GM19351 (cell line): ENCODE data around the gene PBRM1.

Source experiments
- ATAC-seq: cut with Tn5 transposase; IDR thresholded peaks from one replicate; pipeline ENCODE4 v1.9.1; 2021; ENCODE audit warnings: mild to moderate bottlenecking, moderate library complexity; ENCODE audit not compliant: unreplicated experiment

The PBRM1 gene

DNA sequence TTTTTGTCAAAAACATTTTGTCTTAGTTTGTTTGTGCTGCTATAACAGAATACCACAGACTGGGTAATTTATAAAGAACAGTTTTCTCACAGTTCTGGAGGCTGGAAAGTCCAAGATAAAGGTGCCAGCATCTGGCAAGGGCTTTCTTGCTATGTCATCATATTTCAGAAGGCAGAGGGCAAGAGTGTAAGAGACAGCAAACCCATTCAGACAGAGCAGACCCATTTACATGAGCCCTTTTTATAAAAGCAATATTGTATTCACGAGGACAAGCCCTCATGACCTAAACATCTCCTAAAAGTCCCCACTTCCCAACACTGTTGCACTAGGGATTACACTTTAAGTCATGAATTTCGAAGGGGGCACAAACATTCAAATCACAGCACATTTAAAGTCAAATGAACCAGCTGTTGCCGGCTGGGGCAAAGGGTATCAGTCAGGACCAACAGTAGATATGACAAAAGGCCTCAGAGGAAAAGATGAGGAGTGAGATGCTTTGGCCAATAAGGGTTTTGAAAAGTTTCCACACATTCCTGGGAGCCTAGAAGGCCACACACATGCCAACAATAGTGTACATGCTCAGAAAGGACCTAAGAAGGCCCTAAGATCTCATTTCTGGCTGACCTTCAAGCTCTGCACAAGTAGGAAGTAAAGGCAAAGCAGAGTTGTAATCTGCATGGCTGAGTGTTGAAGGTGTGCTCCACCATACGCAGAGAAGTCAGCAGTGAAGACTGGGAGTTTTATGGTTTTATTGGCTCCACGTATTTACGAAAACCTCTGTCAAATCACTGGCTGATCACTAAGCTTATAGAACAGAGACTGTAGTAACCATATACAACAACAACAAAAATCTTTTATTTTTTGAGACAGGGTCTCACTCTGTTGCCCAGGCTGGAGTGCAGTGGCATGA lies 111.4 kb downstream of the PBRM1 start:
- ATAC-seq, result no peak

DNA sequence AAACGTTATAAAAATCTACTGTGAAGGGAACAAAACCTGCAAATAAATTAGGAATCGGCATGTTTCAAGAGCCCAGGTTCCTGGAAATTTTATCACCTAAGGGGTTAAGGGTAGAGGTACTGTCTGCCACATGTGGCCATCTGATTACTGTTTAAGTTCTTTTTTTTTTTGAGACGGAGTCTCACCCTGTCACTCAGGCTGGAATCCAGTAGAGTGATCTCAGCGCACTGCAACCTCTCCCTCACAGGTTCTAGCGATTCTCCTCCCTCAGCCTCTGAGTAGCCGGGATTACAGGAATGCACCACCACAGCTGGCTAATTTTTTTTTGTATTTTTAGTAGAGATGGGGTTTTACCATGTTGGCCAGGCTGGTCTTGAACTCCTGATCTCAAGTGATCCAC lies 113.5 kb downstream of the PBRM1 start:
- no peak for ATAC-seq

GRCh38 chr3:52570076-52570475 lies 115.6 kb downstream of the PBRM1 start:
- no peak for ATAC-seq

DNA sequence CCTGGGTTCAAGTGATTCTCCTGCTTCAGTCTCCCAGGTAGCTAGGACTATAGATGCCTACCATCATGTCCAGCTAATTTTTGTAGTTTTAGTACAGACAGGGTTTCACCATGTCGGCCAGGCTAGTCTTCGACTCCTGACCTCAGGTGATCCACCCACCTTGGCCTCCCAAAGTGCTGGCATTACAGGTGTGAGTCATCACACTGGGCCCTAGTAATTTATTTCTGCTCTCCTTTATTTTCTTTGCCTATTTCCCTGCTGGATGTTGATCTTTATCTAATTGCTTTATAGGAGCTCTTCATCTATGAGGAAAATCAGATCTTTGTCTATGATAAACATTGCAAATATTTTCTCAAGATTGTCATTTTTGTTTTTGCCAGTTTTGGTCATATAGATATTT lies 117.6 kb downstream of the PBRM1 start:
- no peak for ATAC-seq

- no peak for ATAC-seq
Measured at GRCh38 chr3:52563984-52564383, 121.7 kb downstream of the PBRM1 start.

DNA sequence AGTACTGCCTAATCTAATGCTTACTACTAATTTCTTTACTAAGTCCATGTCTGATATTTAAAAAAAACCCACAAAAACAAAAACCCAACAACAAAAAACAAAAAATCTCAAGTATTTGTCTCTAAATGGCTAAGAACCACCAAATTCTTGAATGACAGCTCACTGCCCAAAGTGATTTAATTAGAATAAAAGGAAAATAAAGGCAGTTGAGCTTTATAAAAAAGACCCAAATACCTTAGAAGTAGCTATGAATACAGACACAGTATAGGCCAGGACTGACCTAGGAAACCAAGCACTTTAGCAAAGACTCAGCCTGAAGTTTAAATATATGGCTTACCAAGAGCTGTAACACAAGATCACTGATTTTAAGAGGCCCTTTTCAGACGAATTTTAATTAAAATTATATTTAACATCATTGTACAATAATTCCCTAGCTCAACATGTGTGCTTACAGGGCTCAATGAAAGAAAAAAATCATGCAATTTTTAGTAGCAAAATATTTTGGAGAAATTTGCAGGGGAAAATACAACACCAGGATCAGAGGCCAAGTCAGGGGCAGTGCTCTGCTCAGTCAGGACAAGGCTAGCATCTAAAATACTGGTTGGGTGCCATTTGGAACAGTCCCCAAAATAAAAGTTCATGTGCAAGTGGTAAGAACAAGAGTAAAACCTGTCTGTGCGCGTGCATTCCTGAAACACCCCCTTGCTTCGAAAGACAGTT lies 124.5 kb downstream of the PBRM1 start:
- no peak for ATAC-seq

GRCh38 chr3:52558436-52558835 lies 127.3 kb downstream of the PBRM1 start:
- ATAC-seq, result no peak

DNA sequence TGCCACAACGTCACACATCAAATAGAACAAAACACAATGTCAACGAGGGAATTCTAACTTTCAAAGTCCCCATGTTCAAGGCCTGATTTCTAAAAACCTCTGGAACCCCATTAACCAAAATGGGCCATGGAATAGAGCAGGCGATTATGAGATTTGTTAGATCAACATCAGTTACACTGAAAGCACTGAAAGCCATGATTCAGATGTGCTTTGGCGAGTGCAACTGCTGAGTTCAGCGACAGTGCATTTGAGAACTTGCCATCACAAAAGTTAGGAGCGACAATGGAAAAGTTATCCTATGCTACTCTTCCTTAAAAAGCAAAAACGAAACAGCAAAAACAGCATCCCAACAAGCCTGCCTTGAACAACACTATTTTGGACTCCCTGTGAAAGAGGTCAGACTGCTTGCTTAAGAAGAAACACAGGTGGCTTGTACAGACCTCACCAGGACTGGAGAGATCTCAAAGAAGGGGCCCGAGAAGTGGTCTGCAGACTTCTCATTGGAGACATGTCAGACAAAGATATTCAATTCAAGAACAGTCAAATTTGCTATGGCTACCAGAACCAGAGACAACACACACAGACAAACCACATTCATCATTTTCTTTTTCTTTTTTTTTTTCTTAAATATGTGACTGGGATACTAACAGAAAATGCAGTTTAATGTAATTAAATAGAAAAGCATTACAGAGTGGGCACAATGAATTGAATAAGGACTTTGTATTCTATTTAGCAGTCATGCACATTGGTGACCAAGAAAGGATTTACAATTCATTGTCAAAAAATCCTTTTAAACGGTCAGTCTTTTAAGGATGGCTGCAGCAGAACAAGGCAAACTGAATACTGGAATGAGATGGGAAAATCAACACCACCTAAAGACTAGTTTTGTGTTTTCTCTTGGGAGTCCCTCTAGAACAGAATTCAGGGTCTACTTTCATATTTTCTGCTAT lies 128.4 kb downstream of the PBRM1 start:
- ATAC-seq, result no peak

DNA sequence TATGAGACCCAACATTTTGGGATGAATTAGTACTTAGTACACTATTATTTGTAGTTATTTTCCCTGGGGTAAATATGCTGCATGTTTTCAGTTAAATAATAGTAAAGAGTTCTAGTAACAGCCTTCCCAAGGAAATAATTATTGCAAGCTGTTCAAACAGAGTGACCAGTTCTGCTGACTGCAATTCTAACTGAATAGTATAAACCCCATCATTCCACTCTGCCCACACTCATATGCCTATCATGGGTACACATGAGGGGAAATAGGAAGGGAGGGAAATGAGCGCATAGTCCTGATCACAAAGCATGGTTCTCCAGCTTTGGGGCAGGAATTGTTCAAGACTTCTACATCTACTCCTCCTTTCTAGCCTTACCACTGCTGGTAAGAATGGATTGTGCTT lies 130.7 kb downstream of the PBRM1 start:
- ATAC-seq, result no peak

DNA sequence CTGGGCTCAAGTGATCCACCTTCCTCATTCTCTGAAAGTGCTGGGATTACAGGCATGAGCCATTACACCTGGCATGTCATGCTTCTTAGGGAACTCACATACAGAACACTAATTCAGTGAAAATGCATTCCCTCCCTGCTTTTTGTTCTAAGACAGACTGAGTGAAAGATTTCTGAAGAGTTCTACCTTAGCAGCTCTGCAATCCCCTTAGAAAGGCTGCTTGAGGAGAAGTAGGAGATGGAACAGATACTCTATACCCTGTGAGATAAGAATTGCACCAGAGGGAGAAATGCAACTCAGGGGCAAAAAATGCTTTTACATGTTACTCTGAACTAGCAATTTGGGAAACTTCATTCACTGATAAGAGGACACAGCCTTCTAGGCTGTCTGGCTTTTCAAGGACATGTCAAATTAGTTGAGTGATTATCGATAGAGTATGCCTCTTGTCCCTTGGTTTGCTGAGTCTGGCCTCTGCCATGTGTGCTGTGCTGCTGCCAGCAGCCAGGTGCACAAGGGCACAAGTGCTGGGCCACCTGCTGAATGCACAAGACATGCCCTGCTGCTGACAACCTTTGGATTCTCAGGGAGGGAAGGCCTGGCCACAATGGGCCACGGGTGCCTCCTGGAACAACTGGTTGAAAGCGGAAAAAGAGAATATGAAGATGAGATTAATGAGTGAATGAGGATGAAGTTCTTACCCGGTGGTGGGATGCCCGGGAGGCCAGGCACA lies 131.5 kb downstream of the PBRM1 start:
- ATAC-seq, result no peak

DNA sequence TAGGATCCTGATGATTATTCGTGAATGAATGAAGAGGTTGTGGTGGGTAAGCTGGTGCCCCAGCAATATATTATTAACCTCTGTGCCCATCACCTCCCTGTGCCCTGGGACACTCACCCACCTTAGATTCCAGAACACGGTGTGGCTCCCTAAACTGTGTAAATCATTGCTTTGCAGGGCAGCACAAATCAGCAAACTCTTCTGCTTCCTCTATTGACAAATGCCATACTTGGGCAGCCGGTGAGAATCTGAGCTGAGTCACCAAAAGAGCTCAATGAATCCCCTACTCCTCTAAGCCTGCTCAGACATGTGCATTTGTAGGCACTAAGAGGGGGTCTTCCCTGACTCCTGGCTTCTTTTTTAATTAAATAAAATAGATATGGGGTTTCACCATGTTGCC lies 133.6 kb downstream of the PBRM1 start:
- ATAC-seq, result no peak

DNA sequence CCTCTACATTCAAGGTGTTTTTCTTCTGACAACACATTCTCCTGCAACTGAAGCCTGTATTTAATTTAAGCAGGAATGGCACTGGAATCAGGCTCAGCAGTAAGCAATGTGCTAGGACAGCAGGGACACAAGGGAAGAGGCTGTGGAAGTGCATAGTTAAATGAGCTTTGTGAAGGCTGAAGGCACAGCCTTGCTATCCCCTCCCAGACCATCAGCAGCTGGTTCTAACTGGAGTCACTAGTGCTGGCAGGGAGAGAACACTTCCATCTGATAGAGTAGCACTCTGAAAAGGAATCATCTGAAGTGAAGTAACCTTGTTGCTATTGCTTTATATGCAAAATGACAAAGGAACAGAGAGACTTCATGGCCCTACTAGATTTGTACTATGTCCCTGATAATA lies 134.6 kb downstream of the PBRM1 start:
- ATAC-seq, result no peak

DNA sequence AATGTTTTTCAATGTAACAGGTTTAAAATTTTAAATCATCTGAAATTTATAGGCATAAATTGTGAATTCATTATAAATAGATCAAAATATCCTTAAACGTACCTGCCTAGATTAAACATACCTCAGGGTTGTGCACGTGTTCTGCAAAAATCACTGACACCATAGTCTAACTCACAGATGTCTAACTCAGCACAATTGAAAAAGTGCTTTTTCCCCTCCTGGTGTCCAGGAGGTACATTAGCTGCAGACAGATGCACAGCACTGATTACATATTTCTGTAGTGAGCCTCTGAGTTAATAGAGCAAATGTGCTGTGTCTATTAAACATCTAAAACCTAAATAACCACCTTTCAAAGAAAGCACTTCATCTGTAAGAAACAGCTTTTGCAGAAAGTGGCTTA lies 138.6 kb downstream of the PBRM1 start:
- no peak for ATAC-seq

DNA sequence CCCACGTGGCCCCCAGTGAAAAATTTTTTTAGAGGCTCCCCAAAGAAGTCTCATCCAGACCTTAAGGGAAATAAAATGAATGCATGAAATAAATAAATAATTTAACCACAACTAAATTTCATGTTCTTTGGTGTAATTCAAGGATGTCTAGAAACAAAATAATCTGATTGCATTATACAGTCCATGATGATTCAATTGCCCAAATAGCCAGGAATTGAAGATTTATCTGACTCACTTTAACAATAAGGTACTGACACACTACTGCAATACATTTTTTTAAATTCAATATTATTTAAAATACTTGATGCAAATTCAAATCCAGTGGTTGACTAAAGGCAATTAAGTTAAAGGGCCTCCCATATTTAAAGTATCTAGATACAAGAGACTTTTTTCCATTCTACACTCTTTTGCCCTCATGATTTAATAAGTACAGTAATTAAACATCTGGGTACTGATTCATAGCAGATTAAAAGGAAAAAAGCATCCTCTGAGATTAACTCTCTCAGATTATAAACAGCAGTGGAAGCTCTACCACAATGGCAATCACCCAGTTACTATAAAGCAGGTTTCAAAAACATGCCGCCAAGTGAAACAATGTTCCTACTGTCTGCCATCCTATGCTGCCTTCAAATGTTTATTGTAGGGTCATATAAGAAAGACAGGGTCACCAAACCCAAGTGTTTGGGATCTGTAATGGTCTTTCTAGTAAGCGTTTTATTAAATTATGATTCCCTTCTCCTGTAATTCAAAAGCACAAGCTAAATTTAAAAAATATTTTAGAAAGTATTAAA lies 139.4 kb downstream of the PBRM1 start:
- no peak for ATAC-seq

DNA sequence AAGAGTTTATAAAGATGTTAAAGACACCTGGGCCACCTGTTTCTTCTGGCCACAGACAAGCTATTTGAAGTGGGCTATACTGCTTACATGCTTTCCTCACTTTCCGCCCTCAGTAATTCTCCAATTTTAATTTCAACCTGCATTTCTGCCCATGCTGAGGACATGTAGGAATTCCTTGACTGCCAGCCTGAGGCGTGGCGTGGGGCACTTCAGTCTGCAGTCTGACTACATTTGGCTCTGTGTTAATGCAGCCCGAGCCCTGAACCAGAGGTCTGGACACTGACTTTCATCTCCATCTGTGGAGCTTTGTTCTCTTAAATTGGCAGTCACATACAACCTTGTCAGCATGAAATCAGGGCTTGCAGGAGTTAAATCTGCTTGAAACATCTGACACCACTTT lies 140.8 kb downstream of the PBRM1 start:
- ATAC-seq, result no peak

DNA sequence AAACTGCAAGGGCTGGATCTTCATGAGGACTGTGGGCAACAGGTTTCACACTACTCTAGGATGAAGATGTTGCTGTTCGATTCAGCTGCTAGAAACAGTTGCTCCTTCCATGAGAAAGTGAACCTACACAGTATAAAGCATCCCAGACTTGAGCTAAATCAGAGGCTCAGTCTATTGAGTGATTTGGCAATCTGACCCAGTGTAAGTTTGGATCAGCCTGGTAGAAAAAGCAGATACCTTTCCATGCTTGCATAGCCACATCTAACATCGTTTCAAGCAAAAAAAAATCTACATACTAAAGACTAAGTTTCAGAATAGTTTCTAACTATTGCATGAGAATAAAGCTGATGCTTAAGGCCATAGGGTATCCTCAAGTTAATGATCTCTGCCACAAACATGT lies 144.7 kb downstream of the PBRM1 start:
- no peak for ATAC-seq

- ATAC-seq, result no peak
Measured at GRCh38 chr3:52539010-52539653, 146.6 kb downstream of the PBRM1 start.

DNA sequence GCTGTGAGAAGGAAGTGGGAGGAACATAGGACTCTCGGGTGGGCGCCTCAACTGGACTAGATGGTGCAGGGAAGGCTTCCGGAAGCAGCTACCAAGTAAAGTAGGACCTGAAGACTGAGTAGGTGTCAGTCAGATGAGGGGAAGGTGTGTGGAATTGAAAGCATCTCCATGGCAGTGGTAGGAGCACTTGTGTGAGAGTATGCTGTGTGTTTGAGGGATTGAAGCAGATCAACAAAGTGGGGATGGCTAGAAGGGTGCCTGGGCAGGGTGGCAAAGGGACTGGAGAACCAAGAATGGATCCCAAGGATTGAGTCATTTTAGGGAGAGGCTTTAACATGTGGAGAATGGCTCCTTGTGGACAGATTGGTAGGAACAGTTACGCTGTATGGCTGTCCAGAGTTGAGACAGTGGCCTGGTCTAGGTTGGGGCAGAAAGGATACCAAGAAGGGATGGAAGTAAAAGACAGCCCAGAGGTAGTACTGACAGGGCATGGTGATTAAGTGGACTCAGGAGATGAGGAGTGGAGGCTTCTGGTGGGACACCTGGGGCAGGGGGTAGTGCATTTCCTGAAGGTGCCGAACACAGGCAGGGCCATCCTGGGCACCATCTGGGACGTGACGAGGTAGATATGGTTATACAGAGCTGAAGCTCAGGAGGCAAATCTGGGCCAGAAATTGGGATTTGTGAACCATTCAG lies 147.8 kb downstream of the PBRM1 start:
- ATAC-seq, result no peak

- no peak for ATAC-seq
Measured at GRCh38 chr3:52537165-52537620, 148.5 kb downstream of the PBRM1 start.
